Endothelial cell of umbilical vein (primary cell): Measurements from ENCODE around the gene PASD1. TPM values are rescaled to one million over a fixed set of nuclear protein-coding genes. Genes with fewer than 3 reads are reported as not detected.
"Not testable (repeated sequence)": the region's sequence is repeated elsewhere in the genome, so short reads cannot be mapped to it uniquely, and the experiment has no call there.

Experiments
- BruUV-seq: library from RNA; stranded (reverse); fragments of 400-500 nt; replicated peaks from 2 replicates; lab custom pipeline; 2021; lab: Mats Ljungman, UMichigan
- CTCF ChIA-PET: fragments of 300-600, 350-600 bp; sonication (Branson Sonifier 250); formaldehyde crosslinking; loops from one replicate; lab custom pipeline; 2021; ENCODE audit warnings: antibody characterized with exemption, inconsistent platforms; lab: Charles Lee
- POLR2A ChIA-PET: fragments of 300-600, 350-600 bp; sonication (Branson Sonifier 250); formaldehyde crosslinking; loops from one replicate; lab custom pipeline; 2021; ENCODE audit warnings: antibody characterized with exemption, inconsistent platforms; lab: Charles Lee
- DNase-seq: peaks from one replicate; pipeline ENCODE4 v3.0.0-alpha.2; 2011; ENCODE audit warnings: low read depth, low spot score
- FAIRE-seq: peaks from 2 replicates; lab custom pipeline; 2011; peaks lifted over from hg19 to GRCh38; lab: Jason Lieb, UNC
- H2AFZ ChIP-seq: 2 replicates; pipeline ENCODE4 v1.6.0; 2012; ENCODE audit warnings: low read depth, low read length, control low read depth, inconsistent platforms
- H3K27ac ChIP-seq: 2 replicates; pipeline ENCODE4 v1.5.1; 2011; ENCODE audit warnings: low read depth, mild to moderate bottlenecking, control low read depth, low read length, moderate library complexity; ENCODE audit not compliant: insufficient read depth
- H3K27me3 ChIP-seq, 2 experiments: 2 replicates each; pipeline versions ENCODE4 v1.6.0 to v1.6.1; 2011; ENCODE audit warnings: low read length in 2 of 2, mixed read lengths in 1 of 2; ENCODE audit not compliant: control insufficient read depth in 2 of 2, insufficient read depth in 2 of 2
- H3K36me3 ChIP-seq, 2 experiments: 2 replicates in 1 of 2; 3 replicates in 1 of 2; pipeline ENCODE4 v1.5.1; 2011; ENCODE audit warnings: low read length in 2 of 2, mild to moderate bottlenecking in 1 of 2, moderate library complexity in 1 of 2; ENCODE audit not compliant: control insufficient read depth in 2 of 2, insufficient read depth in 2 of 2; ENCODE audit errors: extremely low read depth in 1 of 2
- H3K4me1 ChIP-seq: 3 replicates; pipeline ENCODE4 v1.5.1; 2011; ENCODE audit warnings: mild to moderate bottlenecking, low read length; ENCODE audit not compliant: control insufficient read depth, insufficient read depth; ENCODE audit errors: extremely low read depth
- H3K4me2 ChIP-seq: 2 replicates; pipeline ENCODE4 v1.6.1; 2011; ENCODE audit warnings: low read length, control low read depth, mixed read lengths; ENCODE audit not compliant: insufficient read depth
- H3K4me3 ChIP-seq, 3 experiments: fragments of 200-600 bp in 1 of 3; sonication (generic), shearing (Covaris generic) in 1 of 3; replicated peaks in 1 of 3; 2 replicates each; pipeline ENCODE4 v1.5.1; 2011 to 2016; ENCODE audit warnings: control low read depth in 3 of 3, low read length in 3 of 3, mild to moderate bottlenecking in 2 of 3, inconsistent platforms in 1 of 3, low read depth in 1 of 3, moderate library complexity in 1 of 3; ENCODE audit not compliant: insufficient read depth in 1 of 3
- H3K79me2 ChIP-seq: 2 replicates; pipeline ENCODE4 v1.6.0; 2012; ENCODE audit warnings: low read length, inconsistent platforms; ENCODE audit not compliant: control insufficient read depth, insufficient read depth
- H3K9ac ChIP-seq: replicated peaks from 2 replicates; pipeline ENCODE3; 2011; ENCODE audit warnings: low read length, control low read depth; ENCODE audit not compliant: insufficient read depth; ENCODE audit errors: extremely low read depth
- H3K9me1 ChIP-seq: replicated peaks from 3 replicates; pipeline ENCODE4 v1.6.0; 2011; ENCODE audit warnings: mild to moderate bottlenecking, low read length; ENCODE audit not compliant: control insufficient read depth, insufficient read depth; ENCODE audit errors: extremely low read depth
- H3K9me3 ChIP-seq: replicated peaks from 2 replicates; pipeline ENCODE4 v1.5.1; 2012; ENCODE audit warnings: low read length, inconsistent platforms; ENCODE audit not compliant: control insufficient read depth, insufficient read depth
- H4K20me1 ChIP-seq: replicated peaks from 2 replicates; pipeline ENCODE3; 2011; ENCODE audit warnings: mild to moderate bottlenecking, low read length; ENCODE audit not compliant: control insufficient read depth, insufficient read depth; ENCODE audit errors: extremely low read depth
- EZH2 ChIP-seq: IDR thresholded peaks from 2 replicates; pipeline ENCODE4 v1.6.1; 2012; ENCODE audit warnings: borderline replicate concordance, low read depth, mild to moderate bottlenecking, moderate library complexity, low read length, inconsistent platforms; ENCODE audit not compliant: severe bottlenecking
- FOS ChIP-seq: IDR thresholded peaks from 2 replicates; pipeline ENCODE4 v1.6.1; 2011; ENCODE audit warnings: mild to moderate bottlenecking, low read length, moderate library complexity, borderline replicate concordance; ENCODE audit not compliant: insufficient read depth
- GATA2 ChIP-seq: IDR thresholded peaks from 2 replicates; pipeline ENCODE4 v1.7.0; 2011; ENCODE audit warnings: low read depth, mild to moderate bottlenecking, moderate library complexity, mixed read lengths, low read length; ENCODE audit not compliant: insufficient read length, insufficient read depth
- JUN ChIP-seq: IDR thresholded peaks from 2 replicates; pipeline ENCODE4 v1.6.1; 2011; ENCODE audit warnings: borderline replicate concordance, low read depth; ENCODE audit not compliant: insufficient read length, insufficient read depth
- MYC ChIP-seq: IDR thresholded peaks from one replicate; pipeline ENCODE4 v1.6.1; 2011; ENCODE audit warnings: mild to moderate bottlenecking, low read depth, low read length
- POLR2A ChIP-seq: IDR thresholded peaks from 2 replicates; pipeline ENCODE4 v1.6.1; 2012; ENCODE audit warnings: low read depth, mild to moderate bottlenecking, control low read depth, low read length
- POLR2AphosphoS5 ChIP-seq: IDR thresholded peaks from 2 replicates; pipeline ENCODE4 v1.6.1; 2012; ENCODE audit warnings: low read depth, mild to moderate bottlenecking, control low read depth, low read length, moderate library complexity; ENCODE audit not compliant: insufficient read depth
- dilution Hi-C: fragments of 300-500 bp; cut with MboI; formaldehyde crosslinking; loops from one replicate; pipeline ENCODE4 v1.15.0; 2019; ENCODE audit warnings: low sequenced_read_pairs; ENCODE audit not compliant: extremely low pct_ligation_motif_present
- intact Hi-C: fragments of 100-400 bp; cut with micrococcal nuclease; formaldehyde crosslinking; loops from one replicate; pipeline ENCODE4 v1.10.0; 2022
- polyA plus RNA-seq, 4 experiments: library from polyadenylated mRNA; depleted of rRNA in 3 of 4; stranded (reverse) in 3 of 4; unstranded in 1 of 4; fragments of >200 nt; gene quantifications; 2 replicates each; pipeline versions ENCODE4 v1.2.1 to v1.2.3, GENCODE V29; 2011 to 2012; ENCODE audit warnings: missing spikeins in 1 of 4
- total RNA-seq: library from RNA; stranded (reverse); gene quantifications from 2 replicates; pipeline ENCODE4 v1.2.3, GENCODE V29; 2021
- TF ChIP-seq, protein P1 (sequence below): IDR thresholded peaks from 2 replicates; pipeline ENCODE4 v1.6.1; 2011; ENCODE audit not compliant: insufficient read depth, insufficient read length
- TF ChIP-seq, protein P2 (sequence below), 2 donors: IDR thresholded peaks; 1 replicate in 1 of 2; 2 replicates in 1 of 2; pipeline ENCODE4 v1.5.1; 2011; ENCODE audit warnings: low read length in 2 of 2, mild to moderate bottlenecking in 2 of 2, moderate library complexity in 2 of 2, control low read depth in 1 of 2, inconsistent platforms in 1 of 2, low read depth in 1 of 2; ENCODE audit not compliant: insufficient read depth in 1 of 2; ENCODE audit errors: extremely low read depth in 1 of 2

PASD1 gene
- total and polyA plus RNA-seq, 2 donors (not counting 3 experiments of a cell fraction or from before 2014, with no cell fraction given): not detected

DNA sequence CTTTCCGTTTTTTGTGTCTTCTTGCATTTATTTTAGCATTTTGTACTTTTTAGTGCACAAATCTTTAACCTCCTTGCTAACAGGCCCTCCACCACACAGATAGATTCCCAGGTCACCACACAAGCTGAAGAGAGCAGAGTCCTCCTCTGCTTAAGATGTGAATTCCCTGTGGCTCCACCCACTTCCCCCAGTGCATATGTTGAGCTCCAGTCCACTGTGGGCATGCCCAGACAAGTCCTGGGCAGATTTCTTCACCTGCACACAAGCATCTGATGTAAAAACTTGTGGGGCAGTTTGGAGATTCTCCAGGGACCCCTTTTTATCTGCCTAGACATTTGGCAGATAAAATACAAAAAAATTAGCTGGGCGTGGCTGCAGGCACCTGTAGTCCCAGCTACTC, 19.8 kb upstream of the PASD1 start:
- no peak overlapping the region for H2AFZ ChIP-seq
- dilution Hi-C loops (no loop called here), intact Hi-C loops (no loop called here)
- no peaks in the 10 kb centered on the region for H4K20me1 ChIP-seq
- H3K9me1 ChIP-seq: no peaks in the 10 kb centered on the region
- no peaks in the 10 kb centered on the region for H3K27me3 ChIP-seq
- H3K4me3 ChIP-seq: no peak overlapping the region
- H3K4me1 ChIP-seq: no peaks in the 10 kb centered on the region
- CTCF ChIA-PET: no interaction called here
- H3K79me2 ChIP-seq: no peaks in the 10 kb centered on the region
- no peaks in the 10 kb centered on the region for H3K36me3 ChIP-seq
- TF ChIP-seq, protein P1, sequence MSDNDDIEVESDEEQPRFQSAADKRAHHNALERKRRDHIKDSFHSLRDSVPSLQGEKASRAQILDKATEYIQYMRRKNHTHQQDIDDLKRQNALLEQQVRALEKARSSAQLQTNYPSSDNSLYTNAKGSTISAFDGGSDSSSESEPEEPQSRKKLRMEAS: no peak
- TF ChIP-seq JUN (no peak), POLR2AphosphoS5 (no peak), FOS (no peak), MYC (no peak), POLR2A (no peak), GATA2 (no peak), EZH2 (no peak)
- TF ChIP-seq, protein P2, sequence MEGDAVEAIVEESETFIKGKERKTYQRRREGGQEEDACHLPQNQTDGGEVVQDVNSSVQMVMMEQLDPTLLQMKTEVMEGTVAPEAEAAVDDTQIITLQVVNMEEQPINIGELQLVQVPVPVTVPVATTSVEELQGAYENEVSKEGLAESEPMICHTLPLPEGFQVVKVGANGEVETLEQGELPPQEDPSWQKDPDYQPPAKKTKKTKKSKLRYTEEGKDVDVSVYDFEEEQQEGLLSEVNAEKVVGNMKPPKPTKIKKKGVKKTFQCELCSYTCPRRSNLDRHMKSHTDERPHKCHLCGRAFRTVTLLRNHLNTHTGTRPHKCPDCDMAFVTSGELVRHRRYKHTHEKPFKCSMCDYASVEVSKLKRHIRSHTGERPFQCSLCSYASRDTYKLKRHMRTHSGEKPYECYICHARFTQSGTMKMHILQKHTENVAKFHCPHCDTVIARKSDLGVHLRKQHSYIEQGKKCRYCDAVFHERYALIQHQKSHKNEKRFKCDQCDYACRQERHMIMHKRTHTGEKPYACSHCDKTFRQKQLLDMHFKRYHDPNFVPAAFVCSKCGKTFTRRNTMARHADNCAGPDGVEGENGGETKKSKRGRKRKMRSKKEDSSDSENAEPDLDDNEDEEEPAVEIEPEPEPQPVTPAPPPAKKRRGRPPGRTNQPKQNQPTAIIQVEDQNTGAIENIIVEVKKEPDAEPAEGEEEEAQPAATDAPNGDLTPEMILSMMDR (IDR thresholded peaks at IDR 0.05; ENCODE audit: extremely low read depth in 1 of 2, insufficient read depth in 1 of 2, low read depth in 1 of 2, low read length in 2 of 2): no peak
- no peak overlapping the region for H3K27ac ChIP-seq
- H3K4me2 ChIP-seq: no peak overlapping the region
- POLR2A ChIA-PET: no interaction called here
- H3K9ac ChIP-seq: no peak overlapping the region
- no peaks in the 10 kb centered on the region for H3K9me3 ChIP-seq
- BruUV-seq: no TSS peak
- DNase-seq (no peak), FAIRE-seq (no peak)

DNA sequence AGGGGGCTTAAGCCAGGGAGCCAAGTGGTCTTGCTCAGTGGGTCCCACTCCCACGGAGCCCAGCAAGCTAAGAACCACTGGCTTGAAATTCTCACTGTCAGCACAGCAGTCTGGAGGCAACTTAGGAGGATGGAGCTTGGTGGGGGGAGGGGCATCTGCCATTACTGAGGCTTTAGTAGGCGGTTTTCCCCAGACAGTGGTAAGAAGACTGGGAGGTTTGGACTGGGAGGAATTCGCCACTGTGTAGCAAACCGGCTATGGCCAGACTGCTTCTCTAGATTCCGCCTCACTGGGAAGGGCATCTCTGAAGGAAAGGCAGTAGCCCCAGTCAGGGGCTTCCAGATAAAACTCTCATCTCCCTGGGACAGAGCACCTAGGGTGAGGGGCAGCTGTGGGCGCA, 17.2 kb upstream of the PASD1 start:
- H3K79me2 ChIP-seq, H3K4me1 ChIP-seq, H3K9ac ChIP-seq, POLR2A ChIA-PET, intact Hi-C loops, dilution Hi-C loops, H3K9me1 ChIP-seq, H3K27me3 ChIP-seq, H3K9me3 ChIP-seq, H3K27ac ChIP-seq, DNase-seq, BruUV-seq, H3K36me3 ChIP-seq, H4K20me1 ChIP-seq, FAIRE-seq, H3K4me3 ChIP-seq, CTCF ChIA-PET, H3K4me2 ChIP-seq, H2AFZ ChIP-seq: not testable (repeated sequence)

DNA sequence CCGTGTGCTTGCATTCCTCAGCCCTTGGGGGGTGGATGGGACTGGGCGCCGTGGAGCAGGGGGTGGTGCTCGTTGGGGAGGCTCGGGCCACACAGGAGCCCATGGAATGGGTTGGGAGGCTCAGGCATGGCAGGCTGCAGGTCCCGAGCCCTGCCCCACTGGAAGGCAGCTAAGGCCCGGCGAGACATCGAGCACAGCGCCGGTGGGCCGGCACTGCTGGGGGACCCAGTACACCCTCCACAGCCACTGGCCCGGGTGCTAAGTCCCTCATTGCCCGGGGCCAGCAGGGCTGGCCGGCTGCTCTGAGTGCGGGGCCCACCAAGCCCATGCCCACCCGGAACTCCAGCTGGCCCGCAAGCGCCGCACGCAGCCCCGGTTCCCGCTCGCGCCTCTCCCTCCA, 12.3 kb upstream of the PASD1 start:
- DNase-seq, H3K27me3 ChIP-seq, H3K36me3 ChIP-seq, H3K9me1 ChIP-seq, H3K27ac ChIP-seq, H4K20me1 ChIP-seq, POLR2A ChIA-PET, H3K4me2 ChIP-seq, BruUV-seq, H3K79me2 ChIP-seq, dilution Hi-C loops, H3K4me3 ChIP-seq, FAIRE-seq, CTCF ChIA-PET, H2AFZ ChIP-seq, H3K9ac ChIP-seq, intact Hi-C loops, H3K9me3 ChIP-seq, H3K4me1 ChIP-seq: not testable (repeated sequence)
